ENCODE measurements around the gene SRBD1. TPM values are rescaled to one million over a fixed set of nuclear protein-coding genes. Genes with fewer than 3 reads are reported as not detected.
"Not testable (repeated sequence)": the region's sequence is repeated elsewhere in the genome, so short reads cannot be mapped to it uniquely, and the experiment has no call there.

SRBD1 gene
- total RNA-seq, 1 donor, result 17.4 TPM

GRCh38 chr2:45432406-45432805, 178.7 kb downstream of the SRBD1 start:
- Histone ChIP-seq H3K27me3 (ENCODE audit: insufficient read depth, low read length) (no peaks in the 10 kb centered on the region), H2AFZ (ENCODE audit: low read length) (no peak overlapping the region), H3K9me3 (ENCODE audit: low read depth, low read length) (no peaks in the 10 kb centered on the region), H3K27ac (ENCODE audit: low read depth, low read length) (no peak overlapping the region), H3K4me1 (ENCODE audit: insufficient read depth, low read length) (peaks cover 22% of the 10 kb centered on the region), H3K36me3 (ENCODE audit: insufficient read depth, low read length) (no peaks in the 10 kb centered on the region), H3K79me2 (ENCODE audit: insufficient read depth, low read length) (no peaks in the 10 kb centered on the region), H4K20me1 (ENCODE audit: insufficient read depth, low read length) (no peaks in the 10 kb centered on the region), H3K4me2 (ENCODE audit: insufficient read depth, low read length) (no peak overlapping the region), H3K4me3 (ENCODE audit: insufficient read depth, low read length) (no peak overlapping the region)
- TF ChIP-seq CTCF (IDR thresholded peaks at IDR 0.05; ENCODE audit: extremely low read depth, low read depth, low read length), result no peak
- DNase-seq (ENCODE audit: insufficient read length, low spot score, missing footprints), result peak; percentile 50

- H3K27ac ChIP-seq (ENCODE audit: low read depth, low read length); H4K20me1 ChIP-seq (ENCODE audit: insufficient read depth, low read length); H3K4me3 ChIP-seq (ENCODE audit: insufficient read depth, low read length); H2AFZ ChIP-seq (ENCODE audit: low read length); H3K4me2 ChIP-seq (ENCODE audit: insufficient read depth, low read length); H3K27me3 ChIP-seq (ENCODE audit: insufficient read depth, low read length); H3K4me1 ChIP-seq (ENCODE audit: insufficient read depth, low read length); H3K36me3 ChIP-seq (ENCODE audit: insufficient read depth, low read length); DNase-seq (ENCODE audit: insufficient read length, low spot score, missing footprints); H3K79me2 ChIP-seq (ENCODE audit: insufficient read depth, low read length); H3K9me3 ChIP-seq (ENCODE audit: low read depth, low read length): not testable (repeated sequence)
Observed at GRCh38 chr2:45426025-45426424, 185.0 kb downstream of the SRBD1 start.

- Histone ChIP-seq H3K27me3 (ENCODE audit: insufficient read depth, low read length) (no peaks in the 10 kb centered on the region), H3K9me3 (ENCODE audit: low read depth, low read length) (no peaks in the 10 kb centered on the region), H2AFZ (ENCODE audit: low read length) (no peak overlapping the region), H4K20me1 (ENCODE audit: insufficient read depth, low read length) (no peaks in the 10 kb centered on the region), H3K4me3 (ENCODE audit: insufficient read depth, low read length) (no peak overlapping the region), H3K79me2 (ENCODE audit: insufficient read depth, low read length) (no peaks in the 10 kb centered on the region), H3K27ac (ENCODE audit: low read depth, low read length) (no peak overlapping the region), H3K4me2 (ENCODE audit: insufficient read depth, low read length) (no peak overlapping the region), H3K36me3 (ENCODE audit: insufficient read depth, low read length) (peaks cover under 1% of the 10 kb centered on the region), H3K4me1 (ENCODE audit: insufficient read depth, low read length) (no peaks in the 10 kb centered on the region)
- TF ChIP-seq CTCF (IDR thresholded peaks at IDR 0.05; ENCODE audit: extremely low read depth, low read depth, low read length), result no peak
- DNase-seq (ENCODE audit: insufficient read length, low spot score, missing footprints), result no peak
Observed at GRCh38 chr2:45422921-45423320, 188.1 kb downstream of the SRBD1 start.

GRCh38 chr2:45418532-45418931, 192.5 kb downstream of the SRBD1 start:
- H3K4me2 ChIP-seq (ENCODE audit: insufficient read depth, low read length), result no peak overlapping the region
- no peak overlapping the region for H3K4me3 ChIP-seq (ENCODE audit: insufficient read depth, low read length)
- H2AFZ ChIP-seq (ENCODE audit: low read length), result no peak overlapping the region
- H3K36me3 ChIP-seq (ENCODE audit: insufficient read depth, low read length), result peaks cover 6% of the 10 kb centered on the region
- H3K79me2 ChIP-seq (ENCODE audit: insufficient read depth, low read length), result no peaks in the 10 kb centered on the region
- H3K9me3 ChIP-seq (ENCODE audit: low read depth, low read length), result no peaks in the 10 kb centered on the region
- H3K27me3 ChIP-seq (ENCODE audit: insufficient read depth, low read length), result no peaks in the 10 kb centered on the region
- no peak for DNase-seq (ENCODE audit: insufficient read length, low spot score, missing footprints)
- no peaks in the 10 kb centered on the region for H3K4me1 ChIP-seq (ENCODE audit: insufficient read depth, low read length)
- TF ChIP-seq CTCF (IDR thresholded peaks at IDR 0.05; ENCODE audit: extremely low read depth, low read depth, low read length), result no peak
- H3K27ac ChIP-seq (ENCODE audit: low read depth, low read length), result no peak overlapping the region
- no peaks in the 10 kb centered on the region for H4K20me1 ChIP-seq (ENCODE audit: insufficient read depth, low read length)
